Ectodermal cell (in vitro differentiated cells): ENCODE results near the gene HSPA9.

Source experiments
- H3K27ac ChIP-seq: 2 replicates; pipeline ENCODE4 v1.7.0; 2013; ENCODE audit warnings: mild to moderate bottlenecking, low read depth, low read length; ENCODE audit not compliant: insufficient read depth, poor library complexity, severe bottlenecking
- H3K27me3 ChIP-seq: 2 replicates; pipeline ENCODE4 v1.7.0; 2013; ENCODE audit warnings: mild to moderate bottlenecking, low read length; ENCODE audit not compliant: insufficient read depth, control insufficient read depth, poor library complexity, severe bottlenecking
- H3K36me3 ChIP-seq: one replicate; pipeline ENCODE4 v1.7.0; 2013; ENCODE audit warnings: low read length; ENCODE audit not compliant: control insufficient read depth, insufficient read depth
- H3K4me1 ChIP-seq: one replicate; pipeline ENCODE4 v1.7.0; 2013; ENCODE audit warnings: low read length; ENCODE audit not compliant: control insufficient read depth, insufficient read depth
- H3K4me3 ChIP-seq: 2 replicates; pipeline ENCODE4 v1.7.0; 2013; ENCODE audit warnings: low read depth, low read length, control low read depth; ENCODE audit not compliant: insufficient read depth
- H3K9me3 ChIP-seq: 2 replicates; pipeline ENCODE4 v1.7.0; 2013; ENCODE audit warnings: mild to moderate bottlenecking, low read length, moderate library complexity; ENCODE audit not compliant: control insufficient read depth
- WGBS, 2 experiments: methylation state at CpG; one replicate each; pipeline ENCODE4 v1.1.7; 2013; ENCODE audit warnings: missing lambda C conversion rate in 2 of 2; 5-methylcytosine and 5-hydroxymethylcytosine counted together

Gene HSPA9

DNA sequence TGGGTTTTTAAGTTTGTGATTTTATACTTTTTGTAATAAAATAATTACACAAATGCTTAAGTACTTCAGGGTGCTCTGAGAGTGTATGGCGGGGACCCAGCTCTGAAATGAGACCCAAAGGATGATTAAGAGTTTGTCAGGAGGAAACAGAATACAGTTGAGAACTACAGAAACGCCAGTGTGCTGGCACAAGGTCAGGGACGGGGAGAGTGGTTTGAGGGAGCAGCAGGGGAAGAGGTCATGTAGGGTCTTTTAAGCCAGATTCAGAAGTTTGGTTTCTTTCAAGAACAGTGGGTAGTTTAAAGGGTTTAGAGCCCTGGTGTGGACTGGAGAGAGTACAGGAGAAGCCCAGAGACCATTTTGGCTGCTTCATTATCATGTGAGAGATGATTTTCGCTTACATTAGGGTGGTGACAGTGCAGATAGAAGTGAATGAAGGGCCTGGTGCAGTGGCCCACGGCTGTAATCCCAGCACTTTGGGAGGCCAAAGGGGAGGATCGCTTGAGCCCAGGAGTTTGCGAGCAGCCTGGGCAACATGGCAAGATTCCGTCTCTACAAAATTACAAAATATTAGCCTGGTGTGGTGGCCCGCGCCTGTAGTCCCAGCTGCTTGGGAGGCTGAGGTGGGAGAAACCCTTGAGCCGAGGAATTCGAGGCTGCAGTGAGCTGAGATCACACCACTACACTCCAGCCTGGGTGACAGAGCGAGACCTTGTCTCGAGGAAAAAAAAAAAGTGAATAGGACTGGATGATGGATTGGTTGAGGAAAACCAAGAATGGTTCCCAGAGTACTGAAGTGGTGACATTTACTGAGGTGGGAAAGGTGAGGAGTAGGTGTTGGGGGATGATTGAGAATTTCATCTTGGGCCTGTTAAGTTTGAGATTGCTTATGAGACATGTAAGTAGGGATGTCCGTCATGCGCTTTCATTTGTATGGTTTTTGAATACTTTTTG, 30.7 kb downstream of the HSPA9 start:
- Histone ChIP-seq H3K4me3 (peak overlapping the region; percentile 98), H3K27ac (no peak overlapping the region), H3K36me3 (no peaks in the 10 kb centered on the region), H3K4me1 (peaks cover 20% of the 10 kb centered on the region), H3K9me3 (no peaks in the 10 kb centered on the region), H3K27me3 (no peaks in the 10 kb centered on the region)
- WGBS, 2 experiments: 72 to 76% methylated on average over 16 of the region's 16 CpGs

DNA sequence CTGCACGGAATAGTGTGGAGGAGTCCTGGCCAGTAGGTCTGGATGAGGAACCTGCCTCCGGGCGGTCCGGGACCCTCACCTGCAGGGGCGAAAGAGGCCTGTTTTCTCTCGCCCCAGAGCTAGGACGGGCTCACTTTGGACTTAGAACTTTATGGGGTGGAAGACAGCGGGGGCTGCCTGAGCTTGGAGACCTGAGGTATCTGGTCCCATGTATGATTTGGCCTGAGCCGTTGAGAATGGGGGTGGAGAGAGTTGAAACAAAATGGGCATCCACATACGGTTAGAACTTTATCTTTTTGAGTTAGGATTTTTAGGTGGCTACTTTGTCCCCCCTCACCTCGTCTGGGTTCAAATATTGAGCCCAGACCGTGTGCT, 31.5 kb downstream of the HSPA9 start:
- Histone ChIP-seq H3K27ac (peak overlapping the region; percentile 95), H3K27me3 (no peaks in the 10 kb centered on the region), H3K4me1 (peaks cover 20% of the 10 kb centered on the region), H3K4me3 (peak overlapping the region; percentile 98), H3K9me3 (no peaks in the 10 kb centered on the region), H3K36me3 (no peaks in the 10 kb centered on the region)
- WGBS, 2 experiments: 1 to 2% methylated on average over 12 of the region's 12 CpGs

DNA sequence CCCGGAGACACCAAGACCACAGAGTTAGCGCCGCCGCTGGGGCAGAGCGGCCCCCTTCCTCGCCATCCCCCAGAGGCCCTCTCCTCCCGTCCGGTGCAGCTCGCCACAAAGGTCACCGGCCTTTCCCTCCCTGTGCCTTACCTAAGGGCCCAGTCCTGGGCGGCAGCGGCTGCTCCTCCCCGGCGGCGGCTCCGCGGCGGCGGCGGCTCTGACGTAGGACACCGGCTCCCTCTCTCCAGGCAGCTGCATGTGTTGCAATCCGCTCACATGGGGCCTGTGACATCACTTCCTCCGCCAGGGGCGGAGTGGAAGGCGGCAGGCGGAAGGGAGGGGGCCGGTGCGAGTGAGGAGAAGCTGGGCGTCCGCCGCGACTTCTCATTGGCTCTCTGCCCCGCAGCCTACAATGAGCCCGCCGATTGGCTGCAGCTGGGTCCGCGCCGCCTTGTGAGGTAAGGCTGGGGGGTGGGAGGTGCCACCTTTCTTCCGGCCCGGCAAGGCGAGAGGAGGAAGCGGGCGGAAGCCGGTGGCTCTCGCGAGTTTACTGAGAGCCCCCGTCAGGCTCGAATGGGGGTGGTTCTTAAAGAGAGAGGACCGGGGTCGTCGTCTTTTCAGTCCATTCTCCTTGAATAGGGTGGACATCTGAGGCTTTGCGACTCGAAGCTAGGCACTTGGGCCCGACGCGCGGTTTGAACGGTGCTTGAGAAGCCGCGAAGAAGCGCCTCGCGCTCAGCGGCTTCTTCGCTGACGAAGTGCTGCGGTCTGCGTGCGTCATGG, 32.1 kb downstream of the HSPA9 start, which contains the start of gene ETF1:
TSS of gene ETF1 (minus strand) at position 281 of the 774 bp plus-strand sequence. CDS start 318 bp downstream, outside the sequence.
- Histone ChIP-seq H3K9me3 (no peaks in the 10 kb centered on the region), H3K27ac (peak within 1 kb of the TSS; percentile 95), H3K4me1 (peaks cover 20% of the 10 kb centered on the region), H3K36me3 (no peaks in the 10 kb centered on the region), H3K4me3 (peak within 1 kb of the TSS; percentile 98), H3K27me3 (no peaks in the 10 kb centered on the region)
- WGBS, 2 experiments: 0% methylated on average over 70 of the region's 70 CpGs

DNA sequence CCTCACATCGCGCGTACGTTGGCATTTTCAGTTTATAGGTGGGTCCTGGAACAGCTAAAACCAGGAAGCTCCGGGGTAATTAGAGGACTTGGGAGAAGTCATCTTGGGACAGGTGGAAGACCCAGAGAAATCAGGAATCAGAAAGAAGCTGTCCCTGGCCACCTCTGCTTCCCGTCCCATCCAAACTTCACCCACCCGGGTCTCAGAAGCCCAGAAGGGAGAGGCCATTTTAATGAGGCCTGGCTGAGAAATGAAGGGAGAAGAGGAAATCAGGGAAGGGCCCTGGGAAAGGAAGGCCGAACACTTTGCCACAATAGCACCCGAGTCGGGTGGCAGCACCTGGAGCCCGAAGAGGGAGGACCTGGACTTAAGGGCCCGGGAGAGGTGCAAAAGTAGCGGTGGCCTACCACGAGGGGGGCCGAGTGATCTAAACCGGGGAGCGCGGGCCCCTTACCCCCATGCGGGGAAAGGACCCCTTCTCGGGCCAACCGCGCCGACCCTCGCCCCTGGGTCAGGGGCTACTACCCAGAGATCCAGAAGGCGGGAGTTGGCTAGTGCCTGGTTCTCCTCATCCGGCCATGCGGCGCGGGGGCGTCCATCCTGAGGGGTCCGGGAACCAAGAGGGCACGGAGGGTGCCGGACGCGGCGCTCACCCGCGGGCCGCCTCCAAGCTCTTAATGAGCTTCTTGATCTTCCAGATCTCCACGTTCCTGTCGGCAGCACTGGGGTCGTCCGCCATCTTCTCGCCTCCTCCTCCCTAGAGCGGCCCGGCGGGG, 32.8 kb downstream of the HSPA9 start:
- no peaks in the 10 kb centered on the region for H3K27me3 ChIP-seq

GRCh38 chr5:138541511-138542179, 33.6 kb downstream of the HSPA9 start:
- WGBS, 2 experiments: 34 to 45% methylated on average over 6 of the region's 6 CpGs
- Histone ChIP-seq H3K4me3 (peak overlapping the region; percentile 98), H3K27me3 (no peaks in the 10 kb centered on the region), H3K4me1 (peaks cover 20% of the 10 kb centered on the region), H3K9me3 (no peaks in the 10 kb centered on the region), H3K27ac (no peak overlapping the region), H3K36me3 (no peaks in the 10 kb centered on the region)

More for the DNA sequence above, 32.8 kb downstream of the HSPA9 start:
- Histone ChIP-seq H3K4me3 (peak overlapping the region; percentile 98), H3K9me3 (no peaks in the 10 kb centered on the region), H3K27ac (peak overlapping the region; percentile 92), H3K36me3 (no peaks in the 10 kb centered on the region), H3K4me1 (peaks cover 20% of the 10 kb centered on the region)
- 1% methylated on average over 47 of the region's 47 CpGs for WGBS, 2 experiments

GRCh38 chr5:138539791-138540190, 35.4 kb downstream of the HSPA9 start:
- no peaks in the 10 kb centered on the region for H3K9me3 ChIP-seq
- peaks cover 19% of the 10 kb centered on the region for H3K4me1 ChIP-seq
- H3K4me3 ChIP-seq: no peak overlapping the region
- no peaks in the 10 kb centered on the region for H3K36me3 ChIP-seq
- no peaks in the 10 kb centered on the region for H3K27me3 ChIP-seq
- no peak overlapping the region for H3K27ac ChIP-seq

GRCh38 chr5:138538943-138539627, 36.1 kb downstream of the HSPA9 start:
- Histone ChIP-seq H3K36me3 (no peaks in the 10 kb centered on the region), H3K9me3 (no peaks in the 10 kb centered on the region), H3K27me3 (no peaks in the 10 kb centered on the region), H3K4me1 (peaks cover 13% of the 10 kb centered on the region), H3K27ac (no peak overlapping the region), H3K4me3 (no peak overlapping the region)
- WGBS, 2 experiments: 94 to 100% methylated on average over 2 of the region's 2 CpGs

DNA sequence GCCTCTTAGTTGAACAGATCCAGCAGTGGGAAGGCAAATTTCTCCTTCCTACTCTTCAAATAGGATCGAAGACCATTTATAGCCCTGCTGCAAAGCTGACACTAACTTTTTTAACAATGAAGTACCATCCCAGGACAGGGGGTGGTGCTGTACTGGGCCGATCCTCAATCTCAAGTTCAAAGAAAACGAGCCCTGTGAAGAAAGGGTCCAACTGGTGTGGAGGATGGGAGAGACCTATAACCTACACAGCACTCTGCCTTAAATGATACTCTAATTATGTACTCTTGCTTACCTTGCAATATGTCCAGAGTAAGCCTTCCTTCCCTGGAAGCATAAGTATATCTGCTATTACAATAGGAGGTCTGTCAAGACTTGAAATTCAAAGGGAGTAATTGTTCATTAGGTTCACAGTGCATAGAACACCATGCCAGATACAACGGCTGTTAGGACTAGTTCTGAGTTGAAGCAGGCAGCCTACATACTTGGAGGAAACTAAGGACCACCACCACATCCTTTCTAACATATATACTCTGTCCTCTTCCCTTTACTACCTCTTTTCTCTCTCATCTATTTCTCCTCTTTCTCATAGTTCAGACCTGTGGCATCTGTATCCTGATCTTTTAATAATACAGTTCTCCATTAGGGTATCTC, 38.4 kb downstream of the HSPA9 start:
- H3K4me3 ChIP-seq: no peak overlapping the region
- H3K27ac ChIP-seq: no peak overlapping the region
- no peaks in the 10 kb centered on the region for H3K9me3 ChIP-seq
- H3K4me1 ChIP-seq: peaks cover 12% of the 10 kb centered on the region
- H3K27me3 ChIP-seq: no peaks in the 10 kb centered on the region
- 86 to 88% methylated on average over 4 of the region's 4 CpGs for WGBS, 2 experiments
- no peaks in the 10 kb centered on the region for H3K36me3 ChIP-seq

DNA sequence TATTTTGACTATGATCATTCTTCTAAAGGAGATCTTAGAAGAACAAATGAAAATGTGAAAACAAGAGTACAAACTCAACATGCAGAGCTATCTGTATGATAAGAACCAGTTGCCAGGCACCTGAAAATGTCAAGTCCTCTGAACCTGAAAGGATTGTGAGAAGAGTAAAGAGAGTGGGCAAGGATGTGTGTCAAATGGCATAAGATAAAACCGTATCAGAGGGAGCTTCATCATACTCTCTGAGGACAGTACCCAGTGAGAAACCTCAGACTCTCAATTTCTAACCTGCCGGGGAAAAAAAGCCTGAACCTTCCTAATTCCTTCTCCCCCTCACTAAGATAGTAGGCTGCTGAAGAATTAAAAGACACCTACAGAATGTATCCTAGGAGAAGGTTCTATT, 39.0 kb downstream of the HSPA9 start:
- WGBS, 2 experiments: 76 to 88% methylated on average over 2 of the region's 2 CpGs
- Histone ChIP-seq H3K4me1 (peaks cover 6% of the 10 kb centered on the region), H3K36me3 (no peaks in the 10 kb centered on the region), H3K27me3 (no peaks in the 10 kb centered on the region), H3K27ac (no peak overlapping the region), H3K4me3 (no peak overlapping the region), H3K9me3 (no peaks in the 10 kb centered on the region)
